GM18868 (cell line): ENCODE results near the gene ZNF532.
"Not testable (repeated sequence)": the region's sequence is repeated elsewhere in the genome, so short reads cannot be mapped to it uniquely, and the experiment has no call there.

ENCODE experiments used
- ATAC-seq: cut with Tn5 transposase; IDR thresholded peaks from one replicate; pipeline ENCODE4 v1.9.1; 2021; ENCODE audit warnings: mild to moderate bottlenecking, moderate library complexity; ENCODE audit not compliant: unreplicated experiment

ZNF532 gene

DNA sequence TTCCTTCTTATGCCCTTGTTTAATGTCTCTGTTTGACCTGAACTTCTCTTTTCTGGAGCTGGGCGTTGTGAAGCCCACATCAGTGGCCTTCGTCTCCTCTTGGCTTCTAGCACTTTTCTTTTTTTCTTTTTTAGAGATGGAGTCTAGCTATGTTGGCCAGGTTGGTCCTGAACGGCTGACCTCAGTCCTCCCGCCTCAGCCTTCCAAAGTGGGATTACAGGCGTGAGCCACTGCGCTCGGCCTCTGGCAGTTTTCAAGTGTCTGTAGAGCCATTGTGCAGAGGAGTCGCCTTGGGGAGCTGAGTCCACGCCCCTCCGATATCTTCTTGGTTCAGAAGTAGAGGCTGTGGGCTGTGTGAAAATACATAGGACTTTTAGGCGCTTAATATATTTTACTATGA, 36.5 kb downstream of the ZNF532 start:
- no peak for ATAC-seq

DNA sequence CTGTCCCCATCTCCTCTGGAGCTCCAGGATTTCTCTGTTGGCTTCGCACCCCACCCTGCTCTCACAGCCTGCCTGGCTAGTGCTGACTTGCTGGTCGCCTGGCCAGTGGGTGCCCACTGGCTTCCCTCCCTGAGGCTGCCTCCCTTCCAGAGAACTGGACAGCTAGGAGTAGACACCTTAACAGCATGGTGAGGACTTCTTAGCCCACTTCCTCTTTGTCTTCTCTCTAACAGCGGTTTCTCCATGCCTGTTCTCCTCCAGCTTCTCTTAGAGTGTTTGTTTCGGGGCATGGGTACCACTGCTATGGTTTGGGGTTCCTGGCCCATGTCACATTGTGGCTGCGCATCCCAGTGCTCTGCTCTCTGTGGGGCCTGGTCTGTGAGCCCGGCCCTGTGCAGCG, 37.1 kb downstream of the ZNF532 start:
- ATAC-seq, result no peak

DNA sequence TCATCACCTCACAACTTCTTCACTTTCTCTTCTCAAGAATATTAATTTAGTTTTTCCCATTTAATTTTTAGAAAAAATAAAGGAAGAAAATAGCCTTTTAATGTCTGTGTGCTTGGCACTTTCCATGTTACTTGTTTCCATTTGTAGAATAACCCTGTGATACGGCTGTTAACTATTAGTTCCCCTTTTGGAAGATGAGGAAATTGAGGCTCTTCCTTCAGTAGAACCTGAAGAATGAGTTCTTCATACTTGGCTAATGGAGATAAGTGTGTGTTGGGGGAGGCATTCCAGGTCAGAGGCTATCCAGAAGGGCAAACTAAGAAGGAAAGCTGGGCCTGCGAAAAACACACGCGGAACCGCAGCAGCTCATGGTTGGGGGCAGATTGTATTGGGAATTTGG, 38.3 kb downstream of the ZNF532 start:
- no peak for ATAC-seq

- ATAC-seq, result no peak
Observed at GRCh38 chr18:58903533-58903932, 38.9 kb downstream of the ZNF532 start.

DNA sequence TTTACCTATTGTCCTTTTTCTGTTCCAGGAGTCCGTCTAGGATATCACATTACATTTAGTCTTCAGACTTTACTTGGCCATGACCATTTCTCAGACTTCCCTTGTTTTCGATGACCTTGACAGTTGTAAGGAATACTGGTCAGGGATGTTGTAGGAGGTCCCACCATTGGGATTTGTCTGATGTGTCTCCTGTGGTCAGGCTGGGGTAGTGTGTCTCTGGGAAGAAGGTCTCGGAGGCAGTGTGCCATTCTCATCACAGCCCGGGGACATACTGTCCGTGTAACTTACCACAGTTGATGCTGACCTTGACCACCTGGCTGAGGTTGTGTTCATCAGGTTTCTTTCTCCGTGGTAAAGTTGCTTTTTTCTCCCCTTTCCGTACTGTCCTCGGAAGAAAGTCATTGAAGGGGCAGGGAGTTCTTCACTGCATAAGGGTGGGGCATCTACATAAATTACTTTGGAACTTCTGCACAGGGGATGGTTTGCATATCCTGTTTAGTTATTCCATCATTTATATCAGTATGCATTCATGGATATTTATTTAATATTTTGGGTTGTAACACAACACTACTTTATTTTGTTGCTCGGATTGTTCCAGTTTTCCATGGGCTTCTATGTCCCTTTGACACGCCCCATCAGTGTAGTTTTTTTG, 41.2 kb downstream of the ZNF532 start:
- no peak for ATAC-seq

GRCh38 chr18:58908006-58908405, 43.3 kb downstream of the ZNF532 start:
- no peak for ATAC-seq

DNA sequence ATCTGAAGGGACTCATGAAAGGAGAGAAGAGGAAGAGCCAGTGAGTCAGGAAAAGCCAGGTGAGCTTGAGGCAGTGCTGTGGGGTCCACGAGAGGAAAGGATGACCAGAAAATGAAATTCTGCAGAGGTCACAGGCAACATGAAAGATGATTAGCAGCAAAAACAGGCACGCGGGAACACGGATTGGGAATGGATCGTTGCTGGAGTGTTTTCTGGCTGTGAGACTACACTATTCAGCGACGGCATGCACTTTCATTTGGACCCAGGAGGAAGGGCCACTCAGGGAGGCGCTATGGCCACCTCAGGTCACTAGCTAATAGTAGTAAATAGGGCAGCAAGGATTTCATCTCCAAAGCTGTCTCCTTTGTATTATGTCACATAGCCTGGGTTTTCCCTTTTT, 44.8 kb downstream of the ZNF532 start:
- no peak for ATAC-seq

DNA sequence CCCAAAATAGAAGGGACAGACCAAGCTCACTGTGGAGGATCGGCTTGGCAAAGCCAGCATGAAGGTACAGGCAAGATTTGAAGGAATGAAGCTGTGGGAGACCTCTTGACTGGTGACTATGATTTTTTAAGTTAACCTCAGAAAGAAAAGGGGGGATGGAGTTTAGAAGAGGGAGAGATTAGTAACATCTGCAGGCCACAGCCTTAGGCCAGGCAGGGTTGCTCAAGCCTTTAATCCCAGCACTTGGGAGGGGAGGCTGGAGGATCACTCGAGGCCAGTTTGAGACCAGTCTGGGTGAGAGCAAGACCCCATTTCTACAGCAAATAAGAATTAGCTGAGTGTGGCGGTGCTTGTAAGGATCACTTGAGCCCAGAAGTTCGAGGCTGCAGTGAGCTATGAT, 46.6 kb downstream of the ZNF532 start:
- no peak for ATAC-seq

DNA sequence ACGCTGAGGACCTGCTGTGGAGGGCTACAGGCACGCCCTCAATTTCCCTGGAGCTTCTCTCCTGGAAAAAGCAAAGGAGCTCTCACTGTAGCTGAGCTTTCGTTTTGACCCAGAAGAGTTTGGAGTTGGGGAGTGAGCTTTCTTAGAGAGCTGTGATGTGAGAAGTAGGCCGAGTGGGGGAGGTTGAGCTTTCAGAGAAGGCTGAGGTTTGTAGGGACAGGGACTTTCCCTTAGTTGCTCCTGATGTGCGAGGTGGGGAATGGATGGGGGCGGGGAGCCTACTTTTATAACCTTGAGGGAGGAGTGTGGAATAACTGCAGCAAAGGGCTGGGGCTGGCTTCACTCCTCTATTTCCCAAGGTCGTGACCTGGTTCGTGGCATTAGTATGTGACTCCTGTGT, 47.1 kb downstream of the ZNF532 start:
- no peak for ATAC-seq

DNA sequence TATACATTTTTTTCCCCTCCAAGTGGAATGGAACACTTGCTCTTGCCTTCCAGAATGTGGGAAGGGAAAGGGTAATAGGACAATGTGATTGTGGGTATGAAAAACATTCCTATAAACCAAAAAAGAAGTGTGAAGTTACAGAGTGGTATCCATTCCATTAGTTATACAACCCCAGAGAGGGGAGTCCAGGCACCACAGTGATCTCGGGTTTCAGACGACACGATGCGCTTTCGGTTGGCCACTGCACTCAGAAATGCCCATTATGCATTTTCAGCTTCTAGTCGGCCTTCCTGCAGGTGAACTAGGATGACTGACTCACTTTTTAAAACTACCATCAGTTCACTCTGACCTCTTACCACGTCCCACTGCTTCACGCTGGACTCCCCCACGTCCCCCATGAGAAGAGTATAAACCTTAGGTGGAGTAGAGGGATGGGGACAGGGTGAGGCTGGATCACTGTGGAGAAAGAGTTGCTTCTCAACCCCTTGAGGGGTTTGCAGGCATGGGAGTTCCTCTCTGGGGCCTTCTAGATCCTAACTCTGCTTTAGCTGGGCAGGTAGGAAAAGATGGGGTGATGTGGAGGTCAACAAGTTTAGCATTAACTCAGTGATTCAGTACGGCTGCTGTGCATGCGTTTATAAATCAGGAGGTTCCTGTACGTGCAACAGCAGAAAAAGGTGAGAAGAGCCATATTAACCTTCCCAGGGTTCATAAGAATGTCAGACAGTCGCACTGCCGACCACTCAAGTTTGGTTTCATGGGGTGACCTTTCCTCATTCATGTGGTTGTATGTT, 50.5 kb downstream of the ZNF532 start:
- no peak for ATAC-seq

DNA sequence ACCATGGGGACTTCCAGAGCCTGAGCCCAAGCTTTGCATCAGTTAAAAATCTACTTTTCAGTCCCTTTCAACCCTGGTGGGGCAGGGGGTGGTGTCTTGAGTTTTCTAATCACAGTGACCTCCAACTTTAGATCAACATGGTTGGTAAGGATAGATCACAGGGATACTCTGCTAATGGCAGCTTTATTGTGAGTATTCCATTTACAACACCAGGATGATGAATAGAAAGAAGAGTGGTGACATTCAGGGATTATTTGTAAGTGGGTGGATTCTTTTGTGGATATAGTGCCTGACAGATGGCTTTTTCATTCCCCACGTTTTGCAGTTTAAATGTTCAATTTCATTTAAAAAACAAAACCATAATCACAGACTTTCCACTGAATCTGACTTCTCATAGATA, 51.3 kb downstream of the ZNF532 start:
- ATAC-seq, result no peak

DNA sequence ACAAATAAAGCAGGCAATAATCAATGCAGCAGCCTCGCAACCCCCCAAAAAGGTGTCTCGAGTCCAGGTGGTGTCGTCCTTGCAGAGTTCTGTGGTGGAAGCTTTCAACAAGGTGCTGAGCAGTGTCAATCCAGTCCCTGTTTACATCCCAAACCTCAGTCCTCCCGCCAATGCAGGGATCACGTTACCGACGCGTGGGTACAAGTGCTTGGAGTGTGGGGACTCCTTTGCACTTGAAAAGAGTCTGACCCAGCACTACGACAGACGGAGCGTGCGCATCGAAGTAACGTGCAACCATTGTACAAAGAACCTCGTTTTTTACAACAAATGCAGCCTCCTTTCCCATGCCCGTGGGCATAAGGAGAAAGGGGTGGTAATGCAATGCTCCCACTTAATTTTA, 55.3 kb downstream of the ZNF532 start:
- ATAC-seq, result not testable (repeated sequence)

- ATAC-seq, result no peak
Observed at GRCh38 chr18:58922995-58923394, 58.3 kb downstream of the ZNF532 start.

DNA sequence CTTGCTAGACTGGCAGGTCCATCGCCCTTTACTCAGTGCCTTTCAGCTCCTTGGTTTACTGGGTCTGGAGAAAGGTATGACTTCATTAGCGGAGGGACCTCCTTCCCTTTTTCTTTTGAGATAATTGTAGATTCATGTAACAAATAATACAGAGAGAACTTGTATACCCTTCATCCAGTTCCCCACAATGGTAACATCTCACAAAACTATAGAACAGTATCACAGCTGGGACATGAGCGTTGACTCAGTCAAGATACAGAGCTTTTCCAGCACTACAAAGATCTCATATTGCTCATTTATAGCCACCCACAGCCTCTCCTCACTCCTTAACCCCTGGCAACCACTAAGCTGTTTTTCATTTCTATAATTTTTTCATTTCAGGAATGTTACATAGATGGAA, 59.8 kb downstream of the ZNF532 start:
- ATAC-seq, result no peak

GRCh38 chr18:58927659-58928058, 63.0 kb downstream of the ZNF532 start:
- no peak for ATAC-seq

DNA sequence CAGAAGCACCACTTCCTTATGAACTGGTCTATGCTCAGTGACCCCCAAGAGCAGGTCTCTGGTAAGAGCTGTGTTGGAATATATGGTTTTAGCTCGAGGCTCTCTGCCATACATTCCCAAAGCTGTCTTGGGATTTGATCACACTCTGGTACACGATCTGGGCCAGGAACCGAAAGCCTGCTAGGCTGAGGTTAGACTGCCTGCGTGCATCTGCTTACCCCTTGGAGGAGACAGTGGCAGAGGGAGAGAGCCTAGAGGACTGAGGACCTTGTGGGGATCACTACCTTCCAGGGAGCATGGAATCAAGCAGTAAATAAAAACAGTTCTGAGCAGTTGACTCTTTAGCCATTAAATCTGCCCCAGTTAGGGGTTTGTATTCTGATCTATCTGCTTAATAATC, 63.7 kb downstream of the ZNF532 start:
- ATAC-seq, result no peak

DNA sequence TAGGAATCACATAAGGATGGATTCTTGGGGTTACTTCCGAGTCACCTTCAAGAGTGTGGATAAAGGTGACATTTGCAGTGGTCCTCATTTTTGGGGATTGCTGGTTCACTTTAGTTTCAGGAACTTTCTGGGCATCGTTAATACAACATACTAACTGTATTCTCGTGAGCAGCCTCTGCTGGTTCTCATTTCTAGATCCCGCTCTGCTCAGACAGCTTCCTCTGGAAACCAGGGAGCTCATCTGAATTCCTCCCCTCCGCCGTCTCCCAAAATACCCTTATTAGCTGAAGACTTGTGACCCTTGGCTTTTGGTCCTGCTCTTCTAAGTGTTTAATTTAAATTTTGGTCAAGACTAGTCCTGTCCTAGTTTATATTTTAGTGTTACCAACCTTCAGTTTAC, 64.5 kb downstream of the ZNF532 start:
- ATAC-seq, result no peak

DNA sequence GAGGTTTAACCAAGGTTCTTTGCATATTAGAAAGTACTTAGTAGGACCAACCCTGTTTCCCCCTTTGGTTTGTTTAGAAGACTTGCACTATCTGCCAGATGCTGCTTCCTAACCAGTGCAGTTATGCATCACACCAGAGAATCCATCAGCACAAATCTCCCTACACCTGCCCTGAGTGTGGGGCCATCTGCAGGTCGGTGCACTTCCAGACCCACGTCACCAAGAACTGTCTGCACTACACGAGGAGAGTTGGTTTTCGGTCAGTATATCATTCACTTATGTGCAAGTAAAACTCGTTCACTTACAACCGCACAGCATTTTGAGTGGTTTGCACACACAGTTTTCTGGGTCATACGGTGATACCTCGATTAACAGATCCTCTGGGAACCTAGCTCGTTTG, 69.7 kb downstream of the ZNF532 start:
- no peak for ATAC-seq

DNA sequence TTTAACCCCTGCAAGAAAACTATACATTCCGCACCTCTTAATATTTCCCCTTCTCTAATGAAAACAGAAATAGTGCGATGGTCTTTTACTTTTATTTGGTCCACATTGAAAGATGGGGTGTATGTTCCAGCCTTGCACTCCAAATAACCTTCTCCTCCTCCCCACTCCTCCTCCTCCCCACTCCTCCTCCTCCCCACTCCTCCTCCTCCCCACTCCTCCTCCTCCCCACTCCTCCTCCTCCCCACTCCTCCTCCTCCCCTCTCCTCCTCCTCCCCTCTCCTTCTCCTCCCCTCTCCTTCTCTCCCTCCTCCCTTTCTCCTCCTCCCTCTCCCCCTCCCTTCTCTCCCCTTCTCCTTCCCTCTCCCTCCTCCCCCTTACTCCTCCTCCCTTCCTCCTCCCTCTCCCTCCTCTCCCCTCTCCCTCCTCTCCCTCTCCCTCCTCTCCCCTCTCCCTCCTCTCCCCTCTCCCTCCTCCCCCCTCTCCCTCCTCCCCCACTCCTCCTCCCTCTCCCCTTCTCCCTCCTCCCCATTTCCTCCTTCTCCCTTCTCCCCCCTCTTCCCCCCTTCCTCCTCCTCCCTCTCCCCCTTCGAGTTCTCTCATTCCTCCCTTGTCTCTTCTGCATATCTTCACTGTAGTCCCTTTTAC, 70.4 kb downstream of the ZNF532 start:
- ATAC-seq, result no peak

DNA sequence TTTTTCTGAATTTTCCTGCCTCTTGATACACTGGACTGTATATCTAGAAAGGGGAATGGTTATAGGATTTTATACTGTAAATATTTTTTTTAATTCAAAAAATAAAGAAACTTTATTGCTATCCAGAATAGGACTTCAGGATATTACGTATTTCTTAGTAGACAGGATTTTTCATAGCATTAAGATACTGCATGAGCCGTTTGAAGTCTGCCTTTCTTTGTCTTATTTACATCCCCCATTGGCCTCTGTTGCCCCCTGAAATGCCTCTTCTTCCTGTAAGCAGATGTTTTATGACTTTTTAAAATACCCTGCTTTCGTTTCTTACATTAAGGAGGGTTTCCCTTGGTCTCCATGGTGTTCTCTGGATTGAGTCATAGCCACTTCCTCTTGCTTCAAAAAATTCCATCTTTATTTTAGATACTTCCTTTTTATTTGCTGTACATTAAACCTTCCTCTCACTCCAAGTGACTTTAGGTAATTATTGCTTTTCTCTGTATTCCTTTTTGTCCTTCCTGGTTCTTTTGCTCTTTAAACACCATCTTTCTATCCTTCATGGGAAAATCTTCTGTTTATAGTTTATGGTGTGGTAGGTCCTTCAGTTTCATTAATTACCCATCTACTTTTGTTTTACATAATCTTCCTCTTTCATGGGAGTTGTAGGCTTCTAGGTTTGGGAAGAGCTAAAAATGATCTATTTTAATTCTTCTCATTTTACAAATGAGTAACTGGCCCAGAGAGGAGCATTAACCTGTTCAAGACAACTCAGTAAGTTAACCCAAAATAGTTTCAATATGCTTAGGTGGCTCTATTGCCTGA, 72.6 kb downstream of the ZNF532 start:
- no peak for ATAC-seq

- no peak for ATAC-seq
Observed at GRCh38 chr18:58937887-58938267, 73.2 kb downstream of the ZNF532 start.
